MV-4-11 (cell line): ENCODE data around the gene CIITA.

Source experiments
- DNase-seq: peaks from one replicate; lab custom pipeline; 2025; lab: John Stamatoyannopoulos, UW

CIITA gene

DNA sequence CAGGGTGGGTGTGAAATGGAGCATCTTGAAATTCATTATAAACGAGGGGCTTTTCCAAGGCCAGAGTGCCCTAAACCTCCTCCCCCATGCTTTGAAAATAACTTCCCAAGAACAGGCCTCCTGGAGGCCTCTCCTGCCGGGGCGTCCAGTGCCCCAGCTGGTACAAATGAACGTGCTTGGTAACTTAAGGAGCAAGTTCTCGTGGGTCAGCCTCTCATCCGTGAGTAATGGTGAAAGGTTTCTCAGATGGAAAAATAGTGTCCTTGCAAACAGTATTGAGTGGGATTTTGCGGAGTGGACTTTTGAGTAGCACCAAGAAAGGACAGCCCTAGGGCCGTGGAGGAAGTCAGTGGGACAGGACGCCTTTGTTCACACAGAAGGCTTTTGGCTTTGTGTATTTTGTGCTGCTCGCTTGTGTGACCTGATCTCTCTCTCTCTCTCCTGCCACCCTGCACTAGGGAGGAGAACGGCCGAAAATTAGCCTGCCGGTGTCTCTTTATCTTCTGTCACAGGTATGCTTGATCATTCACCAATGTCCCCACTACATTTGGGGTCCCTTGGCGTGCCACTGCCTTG, 102.0 kb downstream of the CIITA start:
- no peak for DNase-seq

DNA sequence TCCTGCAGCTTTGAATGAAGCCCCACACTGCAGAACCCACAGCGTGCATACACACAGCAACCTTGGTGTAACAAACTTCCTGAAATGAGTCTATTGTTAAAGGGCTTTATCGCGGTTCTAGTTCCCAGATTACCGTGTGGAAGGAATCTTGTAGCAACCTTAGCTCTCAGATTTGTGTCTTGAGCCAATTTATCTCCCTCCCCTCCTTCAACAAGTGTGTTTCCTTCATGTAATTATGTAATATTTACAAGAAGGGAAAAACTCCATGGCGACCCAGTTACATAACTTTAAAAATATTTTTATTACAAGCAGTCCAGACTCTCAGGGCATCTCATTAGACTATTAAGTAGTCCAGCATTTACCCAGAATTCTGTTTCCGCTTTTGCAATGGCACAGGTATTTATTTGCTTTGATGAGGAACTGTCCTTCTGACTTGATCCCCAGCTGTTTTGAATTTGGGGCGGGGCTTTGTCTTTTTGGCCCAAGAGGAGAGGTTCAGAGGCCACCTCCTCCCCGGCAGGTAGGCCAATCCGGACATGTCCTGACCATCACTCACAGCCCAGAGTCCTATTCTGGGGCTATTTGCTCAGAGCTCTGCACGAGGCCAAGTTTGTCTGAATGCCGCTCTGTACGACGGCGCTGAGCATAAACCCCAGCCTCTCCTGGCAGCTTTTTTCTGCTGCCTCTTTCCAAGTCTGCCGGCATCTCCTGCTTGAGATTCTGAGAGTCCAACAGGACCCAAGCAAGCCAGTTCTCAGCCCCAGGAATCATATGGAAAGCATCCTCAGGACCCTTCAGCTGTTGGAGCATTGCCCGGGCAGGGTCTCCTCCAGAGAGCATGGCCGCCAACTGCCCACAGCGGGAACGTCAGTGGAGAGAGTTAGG, 103.0 kb downstream of the CIITA start:
- DNase-seq = no peak

DNA sequence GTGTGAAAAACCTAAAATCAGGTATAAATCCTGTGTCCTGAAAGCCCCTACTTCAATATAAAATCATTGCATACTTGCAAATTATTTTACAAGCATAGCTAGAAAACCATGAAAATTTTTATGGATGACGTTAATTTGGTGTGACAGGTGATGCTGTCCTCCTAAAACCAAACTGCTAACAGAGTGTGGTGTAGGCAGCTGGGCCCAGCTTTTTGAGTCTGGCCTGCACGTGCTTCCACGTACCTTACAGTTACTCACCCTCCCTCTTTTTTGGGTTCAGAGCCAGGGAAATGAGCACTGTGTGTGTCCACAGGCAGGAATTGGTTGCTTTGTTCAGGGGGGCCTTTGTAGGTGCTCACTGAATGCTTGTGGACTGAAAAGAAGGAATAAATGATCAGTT, 103.8 kb downstream of the CIITA start:
- DNase-seq = no peak

DNA sequence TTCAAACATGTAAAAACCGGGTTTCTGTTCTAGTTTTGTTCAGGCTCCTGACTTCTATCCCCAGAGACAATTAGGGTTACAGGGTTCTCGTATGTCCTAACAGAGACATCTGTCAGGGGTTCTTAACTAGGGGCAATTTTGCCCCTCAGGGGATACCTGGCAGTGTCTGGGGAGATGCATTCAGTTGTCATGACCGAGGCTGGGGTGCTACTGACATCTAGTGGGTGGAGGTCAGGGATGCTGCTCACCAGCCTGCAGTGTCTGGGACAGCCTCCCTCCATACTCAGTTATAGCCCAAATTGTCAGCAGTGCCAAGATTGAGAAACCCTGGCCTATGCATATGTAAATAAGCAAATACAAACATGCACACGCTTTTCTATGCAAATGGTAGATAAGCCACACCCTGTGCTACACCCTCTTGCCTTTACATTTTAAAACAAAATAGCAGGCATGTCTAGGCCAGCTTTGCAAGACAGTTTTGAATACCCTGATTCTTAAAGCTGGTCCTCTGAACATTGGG, 104.8 kb downstream of the CIITA start:
- DNase-seq = no peak

DNA sequence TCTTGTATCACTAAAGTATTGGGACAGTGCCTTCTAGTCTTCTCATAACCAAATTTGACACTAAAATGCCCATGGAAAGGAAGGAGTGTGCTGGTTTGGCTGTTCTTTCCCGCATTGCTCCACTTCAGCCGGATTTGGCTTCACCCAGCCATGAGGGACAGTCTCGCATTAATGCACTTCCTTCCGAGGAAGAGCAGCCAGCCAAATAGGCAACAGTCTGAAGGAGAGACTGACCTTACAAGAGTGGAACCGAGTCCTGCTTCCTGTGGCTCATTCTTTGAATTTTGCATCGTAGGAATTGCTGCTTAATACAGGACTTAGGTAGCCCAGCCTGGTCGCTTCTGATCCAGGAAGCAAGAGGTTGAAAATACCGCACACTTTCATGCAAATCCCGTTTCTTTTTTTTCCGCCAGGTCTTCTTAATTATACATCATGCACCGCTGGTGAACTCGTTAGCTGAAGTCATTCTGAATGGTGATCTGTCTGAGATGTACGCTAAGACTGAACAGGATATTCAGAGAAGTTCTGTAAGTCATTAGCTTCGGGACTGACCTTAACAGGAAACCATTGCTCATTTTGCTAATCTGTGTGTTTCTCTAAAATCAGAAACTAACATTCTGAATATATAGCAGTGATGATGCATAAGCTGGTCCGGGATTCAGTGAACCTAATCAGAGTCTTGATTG, 105.6 kb downstream of the CIITA start:
- no peak for DNase-seq

DNA sequence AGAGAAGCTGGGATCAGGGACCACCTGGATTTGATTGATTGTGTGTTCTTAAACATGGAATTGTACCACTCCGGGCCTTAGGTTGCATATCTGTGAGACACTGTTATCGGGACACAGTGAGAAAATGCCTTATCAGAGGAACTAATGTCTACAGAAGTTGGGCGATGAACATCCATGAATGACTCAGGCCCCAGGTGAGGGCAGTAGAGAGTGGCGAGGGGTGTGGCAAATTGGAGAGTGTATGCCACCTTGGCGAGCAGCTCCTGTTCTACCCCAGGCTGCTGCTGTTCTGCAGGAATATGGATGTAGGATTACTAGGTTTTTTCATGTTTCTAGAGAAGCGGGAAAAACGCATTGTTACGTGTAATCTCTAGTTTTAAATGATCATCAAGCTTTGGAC, 106.2 kb downstream of the CIITA start:
- DNase-seq = no peak

DNA sequence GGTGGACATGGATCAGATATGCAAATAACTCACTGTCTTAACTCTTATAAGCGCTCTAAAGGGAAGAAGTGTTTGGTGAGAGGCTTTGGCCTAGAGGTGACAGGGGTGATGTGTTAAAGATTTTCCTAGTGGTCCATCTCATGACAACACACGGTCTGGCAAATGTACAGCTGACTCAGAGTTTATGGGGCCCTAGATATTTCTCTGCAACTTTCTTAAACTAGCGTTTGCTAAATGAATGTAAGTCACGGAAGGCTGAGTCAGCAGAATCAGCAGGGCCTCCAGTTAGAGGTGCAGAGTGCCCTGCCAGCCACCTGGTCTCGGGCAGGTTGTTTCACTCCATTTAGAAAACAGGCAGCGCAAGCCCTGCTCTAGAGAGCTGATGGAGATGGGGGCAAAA, 107.5 kb downstream of the CIITA start:
- DNase-seq = no peak
